Mucosa of descending colon (tissue), 3 donors: ENCODE results near the gene CERS6. TPM values are rescaled to one million over a fixed set of nuclear protein-coding genes. Genes with fewer than 3 reads are reported as not detected.
"Not testable (repeated sequence)": the region's sequence is repeated elsewhere in the genome, so short reads cannot be mapped to it uniquely, and the experiment has no call there.

ENCODE experiments used
- ATAC-seq: fragments of 200-7000 bp; cut with Tn5 transposase; one replicate; pipeline ENCODE4 v1.9.1; 2020; ENCODE audit warnings: mild to moderate bottlenecking, moderate library complexity
- DNase-seq, 3 donors: peaks; one replicate each; pipeline ENCODE4 v3.0.0-alpha.2; 2020
- H3K36me3 ChIP-seq: fragments of 200-600 bp; one replicate; pipeline ENCODE4 v1.8.0; 2021; ENCODE audit warnings: low read depth, mild to moderate bottlenecking
- H3K4me1 ChIP-seq: fragments of 200-600 bp; one replicate; pipeline ENCODE4 v1.8.0; 2021; ENCODE audit warnings: low read depth, mild to moderate bottlenecking
- H3K4me3 ChIP-seq: fragments of 200-600 bp; one replicate; pipeline ENCODE4 v1.8.0; 2021; ENCODE audit warnings: mild to moderate bottlenecking
- H3K9me3 ChIP-seq: fragments of 200-600 bp; one replicate; pipeline ENCODE4 v1.8.0; 2021; ENCODE audit warnings: mild to moderate bottlenecking
- CTCF ChIP-seq: fragments of 200-600 bp; IDR thresholded peaks from one replicate; pipeline ENCODE4 v1.8.0; 2022; ENCODE audit warnings: antibody characterized with exemption, mild to moderate bottlenecking
- intact Hi-C, 2 donors: fragments of 100-400 bp; cut with DNase I in 1 of 2; cut with micrococcal nuclease in 1 of 2; formaldehyde crosslinking; loops; one replicate each; pipeline versions ENCODE4 v1.11.0 to v1.11.1; 2022; cut with DNase I, micrococcal nuclease
- total RNA-seq, 3 donors: library from RNA; stranded (reverse); fragmentation: NEBNext Ultra II Directional in 2 of 3; extraction: Animal tissue kit (Norgen Biotek cat#: 25700) in 2 of 3; gene quantifications; one replicate each; pipeline versions ENCODE4 v1.2.1 to v1.2.4, GENCODE V29; 2021 to 2023
- donor health status: DM: no; HTN: no; CAD: no; lungs with moderate emphysema.
- donor health status: DM: no; HTN: no; CAD: no.
- donor health status: DM: no; HTN: yes; CAD: no.

Gene CERS6
- total RNA-seq, 3 donors from 2014 or later: 27.4 to 67.2 (median 65.0) TPM

DNA sequence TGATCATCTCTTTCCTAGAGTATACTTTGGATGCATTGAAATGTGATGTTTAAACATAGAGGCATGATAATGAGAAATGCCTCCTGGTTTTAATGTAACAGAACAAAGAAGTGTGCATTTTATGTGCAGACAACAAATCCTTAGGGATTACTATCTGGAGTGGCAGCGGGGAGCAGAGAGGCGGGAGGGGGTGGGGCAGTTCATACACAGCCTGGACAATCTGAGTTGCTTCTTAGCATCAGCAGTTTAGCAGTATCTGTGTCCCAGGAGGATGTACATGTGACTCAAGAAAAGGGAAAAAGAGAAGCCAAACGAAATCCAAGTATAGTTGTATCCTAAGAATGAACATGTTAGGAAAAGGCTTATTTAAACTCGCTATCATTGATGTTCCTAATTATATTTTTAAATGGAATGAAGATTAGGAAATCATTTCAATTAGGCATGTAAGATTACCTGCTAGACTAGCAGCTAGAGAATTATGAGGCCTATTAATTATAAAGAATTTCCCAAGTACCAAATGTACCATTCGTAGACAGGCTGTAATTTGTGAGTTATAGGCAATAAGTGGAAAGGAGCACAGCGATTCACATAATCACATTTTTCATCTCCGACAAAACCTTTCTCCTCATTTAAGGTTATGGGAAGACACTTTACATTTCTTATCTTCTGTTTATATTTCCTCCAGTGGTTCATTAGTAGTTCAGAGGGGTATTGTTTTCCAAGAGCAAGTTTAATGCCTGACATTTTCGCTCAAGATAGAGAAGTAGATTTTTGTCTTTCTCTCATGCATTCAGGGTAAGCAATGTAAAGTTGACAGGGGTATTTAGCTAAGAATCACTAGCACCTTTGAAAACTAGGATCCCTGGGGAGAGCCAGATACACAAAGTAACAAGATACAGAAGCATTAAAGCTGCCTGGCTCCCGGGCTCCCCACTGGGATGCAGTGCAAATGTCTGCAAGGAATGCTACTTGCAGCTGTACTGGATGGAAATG is 205.1 kb downstream of the CERS6 start:
- no peak for TF ChIP-seq CTCF
- DNase-seq: no peak
- intact Hi-C loops: no loop called here
- no peak for ATAC-seq
- Histone ChIP-seq H3K36me3 (no peaks in the 10 kb centered on the region), H3K4me3 (no peak overlapping the region), H3K4me1 (no peaks in the 10 kb centered on the region), H3K9me3 (no peaks in the 10 kb centered on the region)

GRCh38 chr2:168661863-168662256 is 205.8 kb downstream of the CERS6 start:
- DNase-seq: no peak
- no peak for TF ChIP-seq CTCF
- no peaks in the 10 kb centered on the region for H3K36me3 ChIP-seq
- intact Hi-C loops: no loop called here
- no peaks in the 10 kb centered on the region for H3K9me3 ChIP-seq
- no peaks in the 10 kb centered on the region for H3K4me1 ChIP-seq
- no peak for ATAC-seq
- H3K4me3 ChIP-seq: no peak overlapping the region

- intact Hi-C loops: no loop called here
- Histone ChIP-seq H3K36me3 (no peaks in the 10 kb centered on the region), H3K9me3 (no peaks in the 10 kb centered on the region), H3K4me3 (no peak overlapping the region), H3K4me1 (no peaks in the 10 kb centered on the region)
- DNase-seq (no peak), ATAC-seq (no peak)
- no peak for TF ChIP-seq CTCF
Observed at GRCh38 chr2:168662651-168663208, 206.7 kb downstream of the CERS6 start.

GRCh38 chr2:168663993-168664392 is 207.9 kb downstream of the CERS6 start:
- Histone ChIP-seq H3K9me3 (no peaks in the 10 kb centered on the region), H3K36me3 (no peaks in the 10 kb centered on the region), H3K4me3 (no peak overlapping the region), H3K4me1 (no peaks in the 10 kb centered on the region)
- DNase-seq: no peak
- TF ChIP-seq CTCF: no peak
- intact Hi-C loops: no loop called here
- ATAC-seq: no peak

GRCh38 chr2:168664715-168665114 is 208.6 kb downstream of the CERS6 start:
- H3K4me3 ChIP-seq, DNase-seq, H3K36me3 ChIP-seq, H3K4me1 ChIP-seq, H3K9me3 ChIP-seq, ATAC-seq, intact Hi-C loops: not testable (repeated sequence)

- no peaks in the 10 kb centered on the region for H3K36me3 ChIP-seq
- no peak overlapping the region for H3K4me3 ChIP-seq
- intact Hi-C loops: no loop called here
- H3K9me3 ChIP-seq: no peaks in the 10 kb centered on the region
- TF ChIP-seq CTCF: no peak
- H3K4me1 ChIP-seq: no peaks in the 10 kb centered on the region
- ATAC-seq: no peak
- no peak for DNase-seq
Observed at GRCh38 chr2:168666339-168666738, 210.3 kb downstream of the CERS6 start.
